Occipital lobe (tissue), 2 donors: Measurements from ENCODE around the gene DHX8. TPM values are rescaled to one million over a fixed set of nuclear protein-coding genes. Genes with fewer than 3 reads are reported as not detected.
A peak's percentile ranks its signal among the peaks of the same experiment; 100 is the strongest.
"Not testable (repeated sequence)": the region's sequence is repeated elsewhere in the genome, so short reads cannot be mapped to it uniquely, and the experiment has no call there.

Experiments
- DNase-seq: peaks from one replicate; lab custom pipeline; 2025; lab: John Stamatoyannopoulos, UW
- total RNA-seq: library from RNA; depleted of rRNA; stranded (reverse); fragments of >200 nt; gene quantifications from one replicate; pipeline ENCODE4 v1.2.3, GENCODE V29; 2014

Gene DHX8
- total RNA-seq = 36.3 TPM

DNA sequence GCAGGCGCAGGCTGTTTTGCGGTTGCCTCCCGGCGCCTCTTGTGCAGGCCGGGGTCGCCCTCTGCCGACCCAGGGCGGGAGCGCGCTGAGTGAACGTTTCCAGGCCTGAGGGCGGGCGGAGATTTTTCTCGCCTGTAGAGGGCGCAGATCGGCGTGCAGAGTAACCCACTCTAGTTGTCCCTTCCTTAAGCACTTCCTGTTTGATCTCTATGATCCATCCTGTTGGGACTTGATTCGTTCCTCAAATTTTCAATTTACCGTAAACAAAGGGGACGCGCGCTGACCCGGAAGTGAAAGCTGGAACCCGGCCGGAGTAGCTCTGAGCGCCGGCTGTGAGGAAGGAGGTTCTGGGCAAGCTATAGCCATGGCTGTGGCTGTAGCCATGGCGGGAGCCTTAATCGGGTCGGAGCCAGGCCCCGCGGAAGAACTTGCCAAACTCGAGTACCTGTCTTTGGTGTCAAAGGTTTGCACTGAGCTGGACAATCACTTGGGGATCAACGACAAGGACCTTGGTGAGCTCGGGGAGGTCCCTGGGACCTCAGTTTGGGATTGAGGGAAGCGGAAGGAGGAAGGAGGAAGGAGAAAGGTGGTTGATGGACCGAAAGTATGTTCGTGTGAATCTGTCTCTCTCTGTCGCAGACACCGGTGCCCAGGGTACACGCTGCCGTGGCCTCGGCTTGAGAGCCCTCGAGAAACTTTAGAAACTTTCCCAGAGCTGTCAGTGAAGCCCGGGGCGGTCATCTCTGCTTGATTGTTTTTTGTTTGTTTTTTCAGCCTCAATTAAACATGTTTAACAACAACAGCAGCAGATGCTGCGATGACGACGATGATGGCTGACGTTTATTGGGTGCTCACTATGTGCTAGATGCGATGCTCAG is at the start of gene DHX8:
Gene DHX8 (plus strand): TSS at position 302 of the 878 bp plus-strand sequence. CDS start 63 bp downstream, at position 365.
- peak; percentile 100 for DNase-seq

GRCh38 chr17:43434902-43435319 is 48.9 kb upstream of the DHX8 start:
- no peak for DNase-seq

DNA sequence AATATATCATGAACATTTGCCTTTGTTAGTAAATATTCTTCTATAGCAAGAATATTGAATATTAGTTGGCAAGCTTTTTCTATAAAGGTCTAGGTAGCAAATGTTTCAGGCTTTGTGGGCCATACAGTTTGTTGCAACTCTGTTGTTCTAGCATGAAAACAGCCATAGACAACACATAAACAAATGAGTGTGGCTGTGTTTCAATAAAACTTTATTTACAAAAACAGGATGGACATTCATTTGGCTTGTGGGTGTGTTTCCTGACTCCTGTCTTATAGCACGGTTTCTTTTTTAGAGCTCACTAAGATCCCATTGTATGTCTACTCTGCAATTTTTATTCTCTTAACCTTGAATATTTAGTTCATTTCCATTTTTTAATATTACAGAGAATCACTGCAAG is 46.0 kb upstream of the DHX8 start:
- DNase-seq = no peak

DNA sequence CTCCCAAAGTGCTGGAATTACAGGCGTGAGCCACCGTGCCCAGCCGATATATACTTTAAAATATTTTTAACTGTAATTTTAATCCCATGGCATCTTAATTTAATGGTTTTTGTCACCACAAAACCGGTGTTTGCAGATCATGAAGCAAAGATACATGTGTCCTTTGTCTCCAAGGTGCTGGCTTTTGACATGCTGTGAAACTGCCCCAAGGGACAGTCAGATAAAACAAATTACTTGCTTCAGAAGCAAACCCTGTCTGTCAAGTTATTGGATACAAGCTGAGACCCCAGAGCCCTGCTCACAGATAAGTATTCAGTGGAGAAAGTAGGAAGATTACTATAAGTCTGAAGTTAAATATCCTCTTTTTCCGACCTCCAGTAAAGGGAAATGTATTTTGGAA is 45.1 kb upstream of the DHX8 start:
- no peak for DNase-seq

GRCh38 chr17:43439041-43439440 is 44.7 kb upstream of the DHX8 start:
- DNase-seq = no peak

- DNase-seq = peak; percentile 19
These were observed 41.1 kb upstream of the DHX8 start for GRCh38 chr17:43442711-43443110.

DNA sequence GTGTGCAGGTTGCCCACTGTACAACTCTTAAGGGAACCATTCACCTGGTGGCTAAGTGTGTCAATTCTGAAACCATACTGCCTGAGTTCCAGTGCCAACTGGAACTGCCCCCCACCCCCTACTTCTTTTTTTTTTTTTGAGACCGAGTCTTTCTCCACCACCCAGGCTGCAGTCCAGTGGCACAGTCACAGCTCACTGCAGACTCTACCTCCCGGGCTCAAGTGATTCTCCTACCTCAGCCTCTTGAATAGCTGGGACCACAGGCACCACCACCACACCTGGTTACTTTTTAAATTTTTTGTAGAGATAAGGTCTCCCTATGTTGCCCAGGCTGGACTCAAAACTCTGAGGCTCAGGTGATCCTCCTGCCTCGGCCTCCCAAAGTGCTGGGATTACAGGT is 40.4 kb upstream of the DHX8 start:
- DNase-seq = no peak

DNA sequence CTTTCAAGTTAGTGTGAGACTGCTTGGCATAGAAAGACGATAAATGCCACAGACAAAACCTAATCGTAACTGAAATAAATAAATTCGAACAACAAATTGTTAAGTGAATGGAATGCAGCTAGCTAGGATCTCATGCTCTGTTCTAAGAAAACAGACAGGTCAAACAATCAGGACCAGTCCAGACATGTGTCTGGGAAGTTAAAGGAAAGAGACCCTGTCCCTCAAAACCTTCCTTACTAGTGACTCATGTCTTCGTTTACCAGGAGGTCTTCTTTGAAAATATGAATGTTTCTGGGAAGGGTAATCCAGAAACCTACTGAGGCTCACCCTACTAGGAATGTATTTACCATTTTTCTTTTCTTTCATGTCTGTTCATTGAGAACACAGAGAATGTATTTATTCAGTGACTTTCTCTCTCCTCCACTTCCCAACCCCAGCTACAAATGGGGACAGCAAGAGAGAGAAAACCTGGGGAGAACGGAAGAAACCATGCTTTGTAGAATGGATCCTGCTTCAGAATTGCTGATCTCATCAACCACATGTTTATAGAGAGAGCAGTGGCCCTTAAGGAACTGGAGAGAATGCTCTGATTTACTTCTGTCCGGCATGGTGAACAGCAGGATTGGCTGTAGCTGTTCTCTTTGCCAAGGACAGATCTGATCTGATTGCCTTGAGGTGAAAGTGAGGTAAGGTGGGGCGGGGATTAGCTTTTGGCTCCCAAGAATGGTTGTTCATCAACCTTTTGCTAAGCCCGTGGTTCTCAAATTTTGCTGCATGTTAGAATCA is 39.4 kb upstream of the DHX8 start:
- DNase-seq = no peak

- no peak for DNase-seq
These were observed 38.7 kb upstream of the DHX8 start for GRCh38 chr17:43445009-43445589.

GRCh38 chr17:43446773-43447172 is 37.0 kb upstream of the DHX8 start:
- no peak for DNase-seq

- no peak for DNase-seq
These were observed 34.9 kb upstream of the DHX8 start for GRCh38 chr17:43448720-43449469.

DNA sequence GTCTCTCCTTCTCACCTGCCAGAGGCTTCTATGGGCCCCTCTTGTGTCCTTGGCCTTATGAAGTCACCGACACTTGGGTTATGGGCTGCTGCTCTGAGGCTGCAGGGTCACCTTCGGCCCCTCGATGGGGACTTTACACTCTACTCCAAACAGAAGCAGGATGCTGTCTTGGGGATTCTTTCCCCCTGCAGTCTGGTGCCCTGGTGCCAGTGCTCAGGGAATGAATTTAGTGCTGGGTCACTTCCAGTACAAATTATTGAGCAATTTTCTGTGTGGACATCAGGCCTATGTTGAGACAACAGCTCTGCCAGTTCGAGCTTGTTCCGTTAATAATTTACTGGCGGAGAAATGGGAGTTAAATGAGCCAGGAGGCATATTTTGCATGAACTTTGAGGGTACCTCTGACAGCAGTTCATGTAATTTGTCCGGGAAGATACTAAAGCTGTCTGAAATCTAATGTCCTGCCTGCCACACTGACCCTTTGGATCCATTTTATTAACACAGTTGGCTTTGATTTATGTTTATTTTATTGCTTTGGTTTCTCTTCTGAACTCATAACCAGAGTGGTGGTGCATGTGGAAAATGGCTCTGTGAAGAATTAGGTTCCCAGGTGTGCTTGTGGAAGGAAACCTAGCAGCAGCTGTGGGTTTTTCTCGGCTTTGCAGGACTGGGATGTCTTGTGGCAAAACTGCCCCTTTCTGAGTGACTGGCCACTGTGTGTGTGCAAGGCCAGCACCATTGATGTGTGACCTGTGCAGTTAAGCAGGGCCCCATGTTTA is 34.1 kb upstream of the DHX8 start:
- no peak for DNase-seq

DNA sequence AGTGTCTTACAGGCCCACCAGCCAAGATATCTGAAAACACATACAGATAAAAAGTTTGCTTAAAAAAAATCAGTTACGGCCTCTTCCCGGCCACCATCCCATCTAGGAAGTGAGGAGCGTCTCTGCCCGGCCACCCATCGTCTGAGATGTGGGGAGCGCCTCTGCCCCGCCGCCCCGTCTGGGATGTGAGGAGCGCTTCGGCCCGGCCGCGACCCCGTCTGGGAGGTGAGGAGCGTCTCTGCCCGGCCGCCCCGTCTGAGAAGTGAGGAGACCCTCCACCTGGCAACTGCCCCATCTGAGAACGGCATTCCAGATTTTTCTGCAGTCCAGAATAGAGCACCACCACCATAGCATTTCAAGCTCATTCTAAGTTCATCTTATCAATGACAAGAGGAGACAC is 33.0 kb upstream of the DHX8 start:
- DNase-seq = not testable (repeated sequence)

DNA sequence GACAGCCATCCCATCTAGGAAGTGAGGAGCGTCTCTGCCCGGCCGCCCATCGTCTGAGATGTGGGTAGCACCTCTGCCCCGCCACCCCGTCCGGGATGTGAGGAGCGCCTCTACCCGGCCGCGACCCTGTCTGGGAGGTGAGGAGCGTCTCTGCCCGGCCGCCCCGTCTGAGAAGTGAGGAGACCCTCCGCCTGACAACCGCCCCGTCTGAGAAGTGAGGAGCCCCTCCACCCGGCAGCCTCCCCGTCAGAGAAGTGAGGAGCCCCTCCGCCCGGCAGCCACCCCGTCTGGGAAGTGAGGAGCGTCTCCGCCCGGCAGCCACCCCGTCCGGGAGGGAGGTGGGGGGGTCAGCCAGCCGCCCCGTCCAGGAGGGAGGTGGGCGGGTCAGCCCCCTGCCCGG is 32.0 kb upstream of the DHX8 start:
- not testable (repeated sequence) for DNase-seq

DNA sequence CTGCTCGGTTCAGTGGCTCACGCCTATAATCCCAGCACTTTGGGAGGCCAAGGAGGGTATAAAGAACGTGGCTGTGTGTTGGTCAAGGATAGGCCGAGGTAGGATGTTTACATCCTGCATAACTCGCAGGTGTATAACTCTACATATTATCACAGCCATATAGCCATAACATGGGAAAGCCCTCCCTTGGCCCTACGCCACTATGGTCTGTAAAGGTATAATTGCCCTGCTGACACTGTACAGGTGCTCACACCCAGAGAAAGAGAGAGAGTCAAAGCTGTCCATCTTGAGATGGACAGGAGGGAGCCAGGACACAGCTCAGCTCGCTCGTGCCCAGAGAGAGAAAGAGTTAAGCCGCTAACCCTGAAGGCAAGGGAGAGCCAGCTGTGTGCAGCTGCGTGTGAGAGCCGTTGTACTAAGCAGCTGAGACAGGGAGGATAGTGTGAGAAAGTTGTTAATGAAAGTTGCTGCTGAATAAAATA is 30.4 kb upstream of the DHX8 start:
- DNase-seq = no peak

GRCh38 chr17:43454868-43455267 is 28.9 kb upstream of the DHX8 start:
- no peak for DNase-seq

- no peak for DNase-seq
These were observed 27.7 kb upstream of the DHX8 start for GRCh38 chr17:43456029-43456428.

GRCh38 chr17:43456661-43457361 is 27.0 kb upstream of the DHX8 start:
- no peak for DNase-seq

DNA sequence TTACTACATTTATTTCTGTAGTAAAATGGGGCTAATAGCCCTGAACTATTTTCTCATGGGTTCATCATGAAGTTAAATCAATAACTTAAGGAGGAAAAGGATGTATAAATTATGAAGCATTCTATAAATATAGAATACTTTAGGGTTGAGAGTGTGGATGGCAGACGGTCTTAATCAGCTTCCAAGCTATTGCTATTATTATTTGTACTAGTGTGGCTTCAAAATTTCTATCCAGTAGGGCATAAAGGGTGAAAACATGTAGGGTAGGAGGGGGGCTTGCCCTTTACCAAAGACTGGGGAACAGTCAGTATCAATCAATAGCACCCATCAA is 26.4 kb upstream of the DHX8 start:
- DNase-seq = no peak

GRCh38 chr17:43459878-43460277 is 23.9 kb upstream of the DHX8 start:
- not testable (repeated sequence) for DNase-seq
